GM18909 (cell line): ENCODE measurements around the gene C11orf65.
"Not testable (repeated sequence)": the region's sequence is repeated elsewhere in the genome, so short reads cannot be mapped to it uniquely, and the experiment has no call there.

Source experiments
- ATAC-seq: cut with Tn5 transposase; IDR thresholded peaks from one replicate; pipeline ENCODE4 v1.9.1; 2021; ENCODE audit warnings: mild to moderate bottlenecking; ENCODE audit not compliant: unreplicated experiment, poor library complexity

Gene C11orf65

GRCh38 chr11:108474664-108475463 lies 7.5 kb upstream of the C11orf65 start:
- no peak for ATAC-seq

DNA sequence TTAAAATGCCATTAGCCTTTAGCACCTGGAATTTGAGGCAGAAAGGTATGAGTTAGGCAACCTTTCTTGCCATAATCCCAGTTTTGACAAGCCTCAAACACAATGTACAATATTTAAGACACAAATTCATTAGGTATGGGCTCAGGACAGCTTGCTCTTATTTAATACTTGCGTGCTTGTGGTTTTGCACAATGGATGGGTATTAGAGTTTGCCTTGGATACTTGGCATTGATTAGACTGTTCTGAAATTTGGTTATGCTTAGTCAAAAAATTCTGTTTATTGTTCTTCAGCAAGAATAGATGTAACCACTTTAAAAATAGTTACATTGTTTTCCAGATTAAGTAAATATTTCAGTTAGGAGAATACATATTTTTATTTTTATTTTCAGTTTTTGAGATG lies 5.4 kb upstream of the C11orf65 start:
- ATAC-seq: no peak

DNA sequence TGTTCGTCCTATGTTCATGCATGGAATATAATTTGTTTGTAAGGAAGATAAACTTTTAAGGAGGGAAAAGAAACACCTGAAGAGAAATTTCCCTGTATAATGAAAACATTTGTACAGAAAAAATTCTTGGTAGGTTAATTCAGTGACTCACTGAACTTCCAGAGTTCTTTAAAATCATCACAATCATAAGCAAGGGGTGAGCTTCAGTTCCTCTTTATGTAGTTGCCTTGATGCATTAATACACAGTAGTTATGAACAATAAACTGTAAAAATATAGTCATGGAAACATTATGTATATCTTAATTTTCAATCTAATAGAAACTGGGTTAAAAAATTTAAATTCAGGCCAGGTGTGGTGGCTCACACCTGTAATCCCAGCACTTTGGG lies 1.1 kb upstream of the C11orf65 start:
- ATAC-seq: no peak

DNA sequence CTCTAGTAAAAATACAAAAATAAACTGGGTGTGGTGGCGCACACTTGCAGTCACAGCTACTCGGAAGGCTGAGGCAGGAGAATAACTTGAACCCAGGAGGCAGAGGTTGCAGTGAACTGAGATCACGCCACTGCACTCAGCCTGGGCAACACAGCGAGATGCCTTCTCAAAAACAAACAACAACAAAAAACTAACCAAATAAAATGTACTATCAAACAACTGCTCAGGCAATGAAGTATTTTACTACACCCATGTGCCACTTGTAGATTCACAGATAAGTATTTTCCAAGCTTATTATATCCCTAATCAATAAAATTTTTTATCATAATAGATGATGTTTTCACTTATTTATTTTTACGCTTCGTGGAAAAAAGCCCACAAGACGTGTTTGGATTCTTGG lies 924 bp downstream of the C11orf65 start:
- no peak for ATAC-seq

GRCh38 chr11:108453207-108453835 lies 14.0 kb downstream of the C11orf65 start:
- no peak for ATAC-seq

- not testable (repeated sequence) for ATAC-seq
These were observed 25.9 kb downstream of the C11orf65 start for GRCh38 chr11:108441445-108441844.

- no peak for ATAC-seq
These were observed 30.7 kb downstream of the C11orf65 start for GRCh38 chr11:108436594-108436993.

DNA sequence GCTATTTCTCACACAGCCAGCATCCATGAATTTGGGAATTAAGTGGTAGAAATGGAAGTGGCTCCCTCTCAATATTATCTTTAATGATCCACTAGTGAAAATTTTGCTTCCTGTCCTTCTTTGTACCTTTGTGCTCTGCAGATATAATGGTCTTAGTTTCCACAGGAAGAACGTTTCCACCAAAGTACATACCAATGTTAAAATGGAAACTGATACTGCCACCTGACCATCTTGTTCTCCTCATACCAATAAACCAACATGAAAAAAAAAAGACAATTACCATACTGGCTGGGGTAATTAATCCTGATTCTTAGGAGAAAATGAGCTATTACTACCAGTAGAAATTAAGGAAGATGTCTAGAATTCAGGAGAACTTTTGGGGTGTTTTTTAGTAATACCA lies 32.3 kb downstream of the C11orf65 start:
- ATAC-seq: no peak

DNA sequence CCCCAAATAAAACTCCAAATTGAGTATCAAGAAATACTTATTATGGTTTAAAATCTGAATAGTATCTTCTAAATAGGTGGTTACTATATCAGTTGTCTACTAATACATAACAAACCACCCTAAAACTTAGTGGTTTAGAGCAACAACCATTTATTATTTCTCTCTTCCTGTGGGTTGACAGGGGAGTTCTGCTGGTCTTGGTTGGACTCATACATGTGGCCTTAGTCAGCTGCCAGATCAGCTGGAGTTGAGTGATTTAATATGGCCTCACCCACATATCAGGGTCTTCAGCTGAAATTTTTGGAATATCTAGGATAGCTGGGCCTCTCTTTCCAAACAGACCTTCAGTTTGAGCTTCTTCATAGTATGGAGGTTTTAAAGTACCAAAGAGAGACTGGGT lies 34.5 kb downstream of the C11orf65 start:
- no peak for ATAC-seq

GRCh38 chr11:108431997-108432396 lies 35.3 kb downstream of the C11orf65 start:
- ATAC-seq: no peak

DNA sequence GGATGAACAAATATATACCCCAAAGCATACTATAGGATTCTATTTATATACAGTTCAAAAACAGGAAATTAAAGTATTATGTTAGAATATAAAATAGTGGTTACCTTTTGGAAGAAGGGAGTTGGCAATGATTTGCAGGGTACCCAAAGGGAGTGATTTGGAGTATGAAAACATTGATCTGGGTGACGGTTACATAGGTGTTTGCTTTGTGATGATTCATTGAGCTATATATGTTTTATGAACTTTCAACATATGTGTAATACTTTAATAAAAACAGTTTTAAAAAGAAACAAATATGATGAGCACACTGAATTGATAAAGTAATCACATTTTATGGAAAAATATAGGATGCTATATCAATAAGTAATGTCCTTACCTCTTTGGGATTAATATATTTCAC lies 36.0 kb downstream of the C11orf65 start:
- ATAC-seq: no peak

GRCh38 chr11:108417551-108417950 lies 49.8 kb downstream of the C11orf65 start:
- not testable (repeated sequence) for ATAC-seq

DNA sequence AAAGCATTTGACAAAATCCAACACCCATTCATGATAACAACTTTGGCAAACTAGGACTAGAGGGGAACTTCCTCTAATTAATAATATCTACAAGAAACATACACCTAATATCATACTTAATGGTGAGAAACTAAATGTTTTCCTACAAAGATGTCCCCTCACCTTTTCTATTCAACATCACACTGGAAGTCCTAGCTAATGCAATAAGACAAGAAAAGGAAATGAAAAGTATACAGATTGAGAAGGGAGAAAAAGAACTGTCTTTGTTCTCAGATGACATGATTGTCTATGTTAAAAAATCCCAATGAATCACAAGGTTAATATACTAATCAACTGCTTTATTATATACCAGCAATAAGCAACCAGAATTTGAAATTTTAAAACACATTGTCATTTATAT lies 52.4 kb downstream of the C11orf65 start:
- ATAC-seq: no peak

DNA sequence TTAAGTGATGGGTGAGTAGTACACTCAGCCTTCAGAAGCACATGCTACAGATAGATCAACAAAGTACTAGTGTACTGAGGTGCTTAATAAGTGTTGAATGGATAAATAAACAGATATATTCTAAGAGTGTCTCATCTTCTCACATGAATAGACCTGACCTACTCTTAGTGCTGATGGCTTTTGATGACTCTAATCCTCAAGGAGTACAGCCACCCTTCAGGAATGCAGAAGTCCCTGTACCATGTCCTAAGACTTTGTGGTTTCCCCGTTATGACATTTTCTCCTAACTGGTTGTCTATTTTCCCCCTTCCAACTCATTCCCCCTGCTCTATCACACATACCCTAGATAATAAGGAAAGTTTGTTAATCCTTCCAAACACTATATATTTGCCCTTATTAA lies 61.6 kb downstream of the C11orf65 start:
- no peak for ATAC-seq

DNA sequence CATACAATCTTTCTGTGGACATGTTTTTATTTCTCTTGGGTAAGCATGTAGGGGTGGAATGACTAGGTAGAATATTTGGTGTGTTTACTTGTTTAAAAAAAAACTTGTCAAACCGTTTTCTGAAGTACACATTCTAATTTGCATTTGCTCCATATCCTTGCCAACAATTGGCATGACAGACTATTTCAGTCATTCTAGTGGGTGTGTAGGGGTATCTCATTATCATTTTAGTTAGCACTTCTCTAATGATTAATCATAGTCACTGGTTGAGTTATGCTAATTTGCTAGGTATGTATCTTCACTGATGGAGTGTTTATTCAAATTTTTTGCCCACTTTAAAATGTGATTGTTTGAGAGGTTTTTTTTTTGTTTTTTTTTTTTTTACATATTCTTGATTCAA lies 64.3 kb downstream of the C11orf65 start:
- ATAC-seq: no peak

DNA sequence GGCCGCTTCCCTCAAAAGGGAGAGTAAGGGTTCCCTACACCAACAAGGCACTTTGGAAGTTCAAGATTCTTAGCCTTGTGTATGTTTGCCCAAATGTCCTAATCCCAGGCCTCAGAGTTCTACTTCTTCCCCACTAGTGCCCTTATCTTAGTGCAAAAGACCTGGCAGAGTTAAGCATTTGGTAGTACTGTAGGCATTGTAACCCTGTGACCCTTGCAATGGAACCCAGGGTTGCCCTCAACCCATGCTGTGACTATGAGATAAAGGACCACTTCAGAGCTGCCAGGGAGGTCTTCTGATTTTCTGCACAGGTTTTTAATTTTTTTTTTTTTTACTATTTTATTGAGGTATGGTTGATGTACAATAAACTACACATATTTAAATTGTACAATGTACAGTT lies 65.1 kb downstream of the C11orf65 start:
- no peak for ATAC-seq

DNA sequence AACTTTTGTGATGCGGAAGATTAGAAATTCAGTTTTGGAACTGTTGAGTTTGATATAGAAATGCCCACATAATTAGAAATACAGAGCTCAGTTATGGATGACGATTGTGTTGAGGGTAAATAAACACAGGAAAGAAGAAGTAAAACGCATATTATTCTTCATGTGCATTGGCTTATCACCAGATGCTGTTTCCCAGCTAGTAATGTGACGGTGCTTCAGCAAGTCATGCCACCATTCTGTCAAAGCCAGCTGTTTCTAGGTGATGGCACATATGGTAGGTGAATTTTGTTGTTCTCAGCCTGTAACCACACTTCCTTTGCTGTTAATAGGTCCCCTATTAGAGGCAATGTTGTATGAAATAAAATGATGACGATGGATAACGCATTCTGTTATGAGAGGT lies 68.9 kb downstream of the C11orf65 start:
- ATAC-seq: no peak

- not testable (repeated sequence) for ATAC-seq
These were observed 70.7 kb downstream of the C11orf65 start for GRCh38 chr11:108396672-108397071.

- ATAC-seq: no peak
These were observed 72.5 kb downstream of the C11orf65 start for GRCh38 chr11:108394744-108395284.

- ATAC-seq: no peak
These were observed 74.3 kb downstream of the C11orf65 start for GRCh38 chr11:108393046-108393445.

- no peak for ATAC-seq
These were observed 75.0 kb downstream of the C11orf65 start for GRCh38 chr11:108392353-108392752.

DNA sequence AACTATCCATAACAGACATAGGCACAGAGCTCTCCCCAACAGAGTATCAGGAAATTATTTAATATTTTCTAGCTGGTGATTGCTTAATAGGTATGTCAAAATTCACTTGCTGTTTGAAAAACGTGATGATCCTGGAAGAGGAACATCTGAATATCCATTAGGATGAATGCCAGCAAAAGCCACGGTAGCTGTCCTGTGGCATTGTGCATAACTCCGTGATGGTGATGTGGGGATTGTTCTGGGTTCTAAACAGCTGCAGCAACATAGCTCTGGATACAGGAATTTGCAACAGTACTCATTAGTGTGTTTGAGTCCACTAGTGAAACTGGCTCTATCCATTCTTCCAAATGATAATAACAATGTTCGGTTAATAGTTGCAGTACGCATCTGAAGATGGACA lies 78.8 kb downstream of the C11orf65 start:
- ATAC-seq: no peak
